Amniotic epithelial cell (primary cell): ENCODE results near the gene CALM3.

ENCODE experiments used
- DNase-seq: peaks from one replicate; pipeline ENCODE4 v3.0.0-alpha.2; 2010; ENCODE audit warnings: low read depth

Gene CALM3

DNA sequence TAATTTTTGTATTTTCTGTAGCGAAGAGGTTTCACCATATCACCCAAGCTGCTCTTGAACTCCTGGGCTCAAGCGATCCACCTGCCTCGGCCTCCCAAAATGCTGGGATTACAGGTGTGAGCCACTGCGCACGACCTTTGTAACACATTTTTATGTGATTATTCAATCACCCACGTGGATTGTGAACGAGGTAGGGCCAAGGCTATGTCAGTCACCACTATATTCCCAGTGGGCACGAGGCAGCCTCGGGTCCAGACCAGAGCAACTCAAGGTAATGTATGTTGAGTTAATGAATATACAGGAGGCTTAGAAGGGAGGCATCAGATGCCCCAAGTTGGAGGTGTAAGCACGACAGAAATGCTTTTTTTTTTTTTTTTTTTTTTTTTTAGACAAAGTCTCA lies 14.8 kb downstream of the CALM3 start:
- DNase-seq, result no peak

DNA sequence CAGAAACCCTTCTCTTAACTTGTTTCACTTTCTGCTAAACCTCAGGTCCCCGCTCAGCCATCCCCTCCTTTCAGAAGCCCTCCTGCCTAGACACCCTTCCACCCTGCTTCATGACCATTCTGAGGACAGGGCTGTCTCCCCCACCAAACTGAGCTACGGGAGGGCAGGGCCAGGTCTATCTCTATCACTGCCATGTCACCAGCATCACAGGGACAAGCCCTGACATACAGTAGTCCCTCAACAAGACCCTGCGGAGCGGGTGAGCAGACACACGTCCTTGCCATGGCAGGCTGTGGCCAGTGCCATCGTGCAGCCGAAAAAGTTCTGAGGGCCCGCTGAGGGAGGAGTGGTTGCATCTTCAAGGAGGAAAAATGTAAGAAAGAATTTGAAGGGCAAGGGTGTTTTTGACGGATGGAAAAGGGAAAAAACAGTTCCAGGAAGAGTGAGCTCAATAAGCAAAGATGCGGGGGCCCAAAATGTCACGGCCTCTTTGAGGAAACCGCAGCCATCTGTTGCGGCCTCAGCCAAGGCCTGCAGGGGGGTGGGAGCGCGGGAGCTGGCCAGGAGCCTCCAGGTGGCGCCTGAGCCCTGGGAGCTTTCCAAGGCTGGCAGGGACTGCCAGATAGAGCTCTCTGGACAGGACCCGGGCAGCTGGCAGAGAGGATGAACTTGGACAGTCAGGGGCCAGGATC lies 15.6 kb downstream of the CALM3 start:
- peak; percentile 76 for DNase-seq

DNA sequence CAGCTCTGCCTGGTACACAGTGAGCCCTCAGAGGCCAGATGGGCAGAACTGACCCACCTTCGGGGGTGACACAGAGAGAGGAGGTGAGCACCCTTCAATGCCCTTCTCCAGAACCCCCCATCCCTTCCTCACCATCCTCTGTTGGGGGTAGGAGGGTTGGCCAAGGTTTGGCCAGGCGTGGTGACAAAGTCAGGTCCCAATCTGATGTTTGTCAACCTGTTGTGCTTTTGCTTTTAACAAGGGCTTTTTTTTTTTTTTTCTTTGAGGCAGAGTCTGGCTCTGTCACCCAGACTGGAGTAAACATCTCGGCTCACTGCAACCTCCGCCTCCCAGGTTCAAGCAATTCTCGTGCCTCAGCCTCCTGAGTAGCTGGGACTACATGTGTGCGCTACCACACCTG lies 16.5 kb downstream of the CALM3 start:
- no peak for DNase-seq

DNA sequence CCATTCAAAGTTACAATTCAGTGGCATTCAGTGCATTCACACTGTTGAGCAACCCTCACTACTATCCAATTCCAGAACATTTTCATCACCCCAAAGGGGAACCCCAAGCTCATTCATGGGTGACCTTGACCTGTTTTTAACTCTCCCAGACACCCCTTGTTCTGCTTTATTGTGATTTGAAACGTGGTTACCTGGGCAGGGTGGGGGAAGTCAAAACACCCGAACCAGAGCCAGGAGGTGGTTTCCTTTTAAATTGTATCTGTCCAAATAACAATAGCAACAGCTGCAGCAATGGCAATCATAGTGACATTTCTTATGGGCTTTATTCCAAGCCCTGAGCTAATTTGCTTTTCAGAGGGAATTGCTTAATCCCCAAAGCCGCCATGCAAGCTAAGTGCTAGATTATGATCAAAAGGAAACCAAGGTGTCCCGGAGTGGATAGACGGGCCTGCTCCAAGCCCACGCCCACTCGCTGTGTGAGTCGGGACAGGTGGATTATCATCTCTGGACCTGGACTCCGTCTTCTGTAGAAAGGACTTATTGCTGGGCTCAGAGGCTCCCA lies 17.6 kb downstream of the CALM3 start:
- no peak for DNase-seq

DNA sequence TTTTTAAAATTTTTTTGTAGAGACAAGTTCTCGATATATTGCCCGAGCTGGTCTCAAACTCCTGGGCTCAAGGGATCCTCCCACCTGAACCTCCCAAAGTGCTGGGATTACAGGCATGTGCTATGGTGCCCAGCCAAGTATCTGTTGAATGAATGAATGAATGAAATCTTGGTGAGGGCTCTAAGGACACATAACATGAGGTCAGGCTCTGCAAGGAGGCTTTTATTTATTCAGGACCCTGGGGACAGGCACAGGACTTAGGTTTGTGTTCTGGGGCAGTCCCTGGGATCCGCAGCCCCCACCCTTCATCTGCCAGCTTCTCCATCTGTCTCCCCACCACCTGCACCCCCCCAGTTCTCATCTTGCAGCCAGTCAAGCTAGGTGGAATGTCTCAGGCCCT lies 19.1 kb downstream of the CALM3 start:
- no peak for DNase-seq

DNA sequence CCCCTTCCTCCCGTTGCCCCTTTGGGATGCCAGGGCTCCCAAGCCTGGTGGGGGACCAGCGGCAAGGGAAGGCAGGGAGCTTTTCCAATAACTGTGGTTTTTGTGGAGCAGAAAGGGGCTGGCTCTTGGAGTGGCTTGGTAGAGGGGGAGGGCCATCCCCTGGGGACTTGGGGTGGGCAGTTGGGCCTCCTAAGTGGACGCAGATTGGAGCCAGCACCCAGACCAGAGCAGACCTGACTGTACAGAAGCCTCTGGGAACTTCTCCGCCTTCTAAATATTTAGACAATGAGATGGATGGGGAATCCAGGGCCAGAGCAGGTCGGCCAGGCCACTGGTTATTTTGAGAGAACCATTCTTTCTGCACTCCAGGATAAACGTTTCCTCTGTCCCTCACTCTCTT lies 19.6 kb downstream of the CALM3 start:
- no peak for DNase-seq

DNA sequence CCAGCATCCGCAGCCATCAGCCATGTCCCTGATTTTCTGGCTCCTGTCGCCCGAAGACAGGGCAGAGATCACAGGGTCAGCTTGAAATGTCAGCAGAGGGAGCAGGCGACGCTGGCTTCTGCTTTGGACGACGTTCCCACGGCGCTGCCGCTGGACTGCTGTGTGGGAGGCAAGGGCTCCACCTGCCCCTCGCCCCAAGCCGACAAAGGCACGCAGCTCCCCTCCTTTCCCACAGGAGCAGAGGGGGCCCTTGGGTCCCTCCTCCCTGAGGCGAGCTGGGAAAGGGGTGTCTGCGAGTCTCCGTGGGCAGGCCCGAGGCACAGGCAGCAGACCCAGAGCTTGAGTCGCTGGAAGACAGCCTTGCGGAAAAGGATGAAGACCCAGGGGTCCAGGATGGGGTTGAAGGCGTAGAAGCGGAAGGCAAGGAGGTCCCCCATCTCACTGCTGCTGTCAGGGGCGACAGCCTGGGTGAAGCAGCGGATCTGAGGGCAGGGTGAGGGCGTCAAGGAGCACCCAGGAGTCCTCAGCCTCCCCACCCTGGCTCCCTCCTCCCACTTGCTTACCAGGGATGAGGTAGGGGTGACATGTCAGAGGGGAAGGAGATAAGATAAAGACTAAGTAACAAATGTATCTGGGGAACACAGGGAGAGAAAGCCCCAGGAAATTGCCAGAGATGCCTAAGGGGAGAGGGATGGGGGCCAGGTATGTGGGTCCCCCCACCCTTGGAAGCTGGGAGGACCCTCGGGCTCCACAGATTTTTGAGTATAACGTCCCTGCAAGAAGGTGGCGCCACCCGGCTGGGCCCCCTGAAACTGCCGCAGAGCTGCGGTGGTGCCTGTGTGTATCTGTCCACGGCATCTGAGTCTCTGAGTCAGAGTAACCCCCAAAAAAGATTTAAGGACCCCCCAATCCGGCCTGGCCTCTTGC lies 20.3 kb downstream of the CALM3 start:
- DNase-seq, result no peak

DNA sequence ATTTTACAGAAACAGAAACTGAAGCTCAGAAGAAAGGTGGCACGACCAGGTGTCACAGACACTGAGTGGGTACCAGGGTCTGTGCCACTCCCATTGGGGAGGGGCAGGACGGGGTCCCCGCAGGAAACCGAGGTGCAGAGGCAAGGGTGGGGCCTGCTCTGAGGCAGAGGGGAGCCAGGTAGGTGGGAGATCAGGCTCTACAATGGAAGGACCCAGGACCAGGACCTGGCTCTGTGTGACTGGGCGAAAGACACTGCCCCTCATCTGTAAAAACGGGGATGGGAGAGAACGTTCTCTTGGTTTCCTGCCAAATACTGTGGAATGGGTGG lies 21.0 kb downstream of the CALM3 start:
- DNase-seq, result no peak

DNA sequence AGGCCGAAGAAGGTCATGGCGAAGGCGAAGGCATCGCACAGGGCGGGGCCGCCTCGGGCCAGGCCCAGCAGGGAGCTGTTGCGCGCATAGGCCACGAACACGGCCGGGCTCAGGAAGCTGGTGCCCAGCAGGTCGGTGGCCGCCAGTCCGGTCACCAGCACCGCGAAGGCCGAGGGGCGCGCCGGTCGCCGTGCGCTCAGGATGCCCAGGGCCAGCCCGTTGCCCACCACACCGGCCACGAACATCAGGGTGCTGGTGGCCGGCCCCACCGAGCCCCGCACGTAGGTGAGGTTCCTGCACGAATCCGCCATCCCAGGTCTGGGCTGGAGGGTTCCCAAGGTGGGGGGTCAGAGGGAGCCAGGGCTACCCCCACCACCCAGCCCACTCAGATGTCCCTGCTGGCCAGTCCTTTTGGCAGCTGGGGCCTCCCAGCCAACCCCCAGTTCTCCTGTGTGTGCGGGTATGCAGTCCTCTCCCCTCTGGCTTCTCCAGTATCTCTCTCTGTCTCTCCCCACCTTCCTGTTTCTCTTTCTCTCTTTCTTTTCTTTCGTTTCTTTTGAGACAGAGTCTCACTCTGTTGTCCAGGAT lies 22.9 kb downstream of the CALM3 start:
- no peak for DNase-seq

DNA sequence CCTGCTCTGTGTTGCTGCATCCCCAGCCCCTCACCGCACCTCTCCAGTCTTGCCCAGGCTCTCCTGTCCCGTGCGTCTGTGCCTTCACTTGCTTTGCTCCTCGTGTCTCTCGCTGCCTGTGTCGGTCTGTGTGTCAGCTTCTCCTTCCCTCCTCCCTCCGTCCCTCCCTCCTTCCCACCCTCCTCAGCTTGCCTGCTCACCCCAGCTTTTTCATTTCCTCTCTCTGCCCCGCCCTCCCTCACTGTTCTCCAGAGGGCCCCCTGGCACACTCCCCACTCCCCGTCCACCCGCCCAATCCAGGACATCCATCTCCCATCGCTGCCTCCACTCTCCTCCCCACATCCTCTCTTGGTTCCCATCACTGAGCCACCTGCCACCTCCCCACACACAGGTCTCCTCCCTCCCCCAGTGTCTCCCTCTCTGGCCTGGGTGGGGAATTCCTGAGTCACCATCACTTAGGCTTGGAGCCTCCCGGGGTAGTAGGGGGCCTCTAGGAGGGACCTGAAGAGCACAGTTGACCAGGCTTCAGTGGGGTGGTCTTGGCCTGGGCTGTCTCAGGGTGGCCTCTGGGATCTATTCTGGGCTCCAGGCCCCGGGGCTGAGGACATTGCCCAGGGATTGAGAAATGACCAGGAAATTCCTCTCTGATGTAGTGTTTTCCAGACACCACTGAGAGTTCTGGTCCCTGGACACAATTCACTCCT lies 24.0 kb downstream of the CALM3 start, which contains the start of gene PTGIR:
Gene PTGIR, minus strand, starts transcription at position 132 of the 704 bp plus-strand sequence. CDS start 864 bp downstream, outside the sequence.
- peak; percentile 76 for DNase-seq

DNA sequence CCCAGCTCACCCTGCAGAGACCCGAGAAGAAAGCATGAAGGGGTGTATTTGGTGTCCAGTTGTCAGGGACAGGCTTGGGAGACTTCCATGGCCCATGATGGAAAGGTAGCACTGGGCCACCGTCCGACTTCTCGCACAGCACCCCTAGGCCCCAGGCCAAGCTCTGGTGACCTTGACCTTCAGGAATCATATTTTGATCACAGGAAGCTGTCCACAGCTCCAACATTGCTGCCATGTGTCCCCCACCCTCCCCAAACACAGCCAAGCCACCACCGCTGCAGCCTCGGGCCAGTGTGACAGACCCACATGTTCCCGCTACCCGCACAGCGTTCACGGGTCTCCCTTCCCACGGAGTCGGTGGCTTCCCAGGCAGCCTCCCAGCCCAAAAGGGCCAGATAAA lies 24.6 kb downstream of the CALM3 start:
- DNase-seq, result no peak

DNA sequence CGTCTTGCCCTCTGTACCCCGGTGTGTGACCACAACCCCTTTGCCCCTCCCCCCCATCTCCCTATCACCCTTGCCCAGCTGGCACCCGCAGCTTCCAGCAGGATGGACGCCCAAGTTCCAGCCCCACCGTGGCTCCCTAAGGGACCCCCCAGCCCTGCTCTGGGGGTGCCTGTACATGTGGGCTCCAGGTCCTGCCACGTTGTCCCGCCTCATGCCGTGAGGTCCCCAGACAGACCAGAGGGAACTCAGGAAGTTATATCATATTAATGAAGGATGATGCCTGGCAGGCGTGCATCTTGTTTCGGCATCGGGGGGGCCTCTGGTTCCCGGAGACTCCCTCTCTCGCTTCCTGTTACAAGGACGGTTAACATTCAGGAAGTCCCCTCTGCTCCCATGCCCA lies 25.3 kb downstream of the CALM3 start:
- DNase-seq, result no peak

DNA sequence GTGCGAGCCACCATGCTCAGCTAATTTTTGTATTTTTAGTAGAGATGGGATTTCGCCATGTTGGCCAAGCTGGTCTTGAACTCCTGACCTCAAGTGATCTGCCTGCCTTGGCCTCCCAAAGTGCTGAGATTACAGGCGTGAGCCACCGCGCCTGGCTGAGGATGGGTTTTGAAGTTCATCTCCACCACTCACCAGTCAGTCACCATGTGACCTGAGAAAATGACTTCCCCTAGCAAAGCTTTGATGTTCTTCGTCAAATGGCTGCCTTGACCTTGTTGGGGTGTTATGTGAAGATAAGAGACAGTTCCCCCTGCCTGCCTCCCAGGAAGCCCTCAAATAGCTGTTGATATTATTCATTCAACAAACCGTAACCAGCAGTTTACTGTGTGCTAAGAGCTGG lies 27.8 kb downstream of the CALM3 start:
- DNase-seq, result peak; percentile 42

DNA sequence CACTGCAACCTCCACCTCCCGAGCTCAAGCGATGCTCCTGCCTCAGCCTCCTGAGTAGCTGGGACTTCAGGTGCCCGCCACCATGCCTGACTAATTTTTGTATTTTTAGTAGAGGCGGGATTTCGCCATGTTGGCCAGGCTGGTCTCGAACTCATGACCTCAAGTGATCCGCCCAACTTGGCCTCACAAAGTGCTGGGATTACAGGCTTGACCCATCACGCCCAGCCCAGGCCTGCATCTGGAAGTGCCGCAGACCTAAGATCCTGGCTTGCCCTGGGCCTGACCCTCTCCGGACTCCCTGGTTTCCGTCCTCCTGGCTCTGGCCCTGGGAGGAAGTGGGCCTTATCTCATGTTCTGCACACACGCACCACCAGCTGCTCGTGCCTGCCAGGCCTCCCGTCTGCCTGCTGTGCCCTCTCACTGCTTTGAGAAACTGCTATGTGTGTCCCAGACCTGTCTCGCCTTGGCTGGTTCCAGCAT lies 28.5 kb downstream of the CALM3 start:
- peak; percentile 81 for DNase-seq

DNA sequence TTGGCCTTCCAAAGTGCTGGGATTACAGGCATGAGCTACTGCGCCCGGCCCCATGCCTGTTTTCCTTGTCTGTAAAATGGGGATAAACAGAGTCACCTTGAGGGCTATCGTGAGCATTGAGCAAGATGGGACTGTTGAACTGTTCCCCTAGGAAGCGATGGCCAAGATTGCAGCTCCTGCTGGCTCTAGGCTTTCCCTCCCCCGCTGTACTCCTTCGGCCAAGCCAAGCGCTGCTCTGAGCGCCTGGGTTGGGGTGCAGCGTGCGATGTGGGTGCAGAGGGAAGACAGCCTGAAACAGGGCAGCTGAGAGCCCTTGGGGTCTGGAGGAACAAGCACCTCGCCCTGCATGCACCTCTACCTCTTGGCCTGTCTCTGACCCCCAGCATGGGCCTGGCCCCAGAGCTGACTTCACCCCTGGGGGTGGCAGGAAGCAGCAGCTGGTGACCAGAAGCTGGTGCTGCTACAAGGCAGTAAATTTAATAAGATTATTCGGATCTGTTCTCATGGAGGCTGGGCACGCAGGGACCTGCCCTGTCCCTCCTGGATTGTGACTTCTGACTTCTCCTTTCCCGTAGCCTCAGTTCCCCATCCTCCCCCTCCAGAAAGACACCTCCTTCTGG lies 29.6 kb downstream of the CALM3 start:
- DNase-seq, result no peak

DNA sequence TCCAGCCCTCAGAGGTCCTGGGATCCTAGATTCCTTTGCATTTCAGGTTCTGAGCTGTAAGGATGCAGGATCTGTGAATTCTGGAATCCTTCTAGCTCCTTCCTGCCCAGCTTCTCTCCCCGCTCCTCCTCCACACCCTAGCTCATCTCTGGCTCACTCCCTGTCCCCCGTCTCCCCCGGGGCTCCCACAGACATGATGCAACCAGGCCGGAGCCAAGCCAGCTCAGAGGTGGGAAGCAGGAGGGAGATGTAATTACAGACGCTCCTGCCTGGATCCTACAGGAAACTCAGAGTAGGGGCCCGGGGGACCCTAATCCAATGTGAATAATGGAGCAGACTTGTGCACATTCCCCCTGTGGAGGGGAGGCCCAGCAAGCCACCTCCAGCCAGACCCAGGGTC lies 30.4 kb downstream of the CALM3 start:
- peak; percentile 88 for DNase-seq

DNA sequence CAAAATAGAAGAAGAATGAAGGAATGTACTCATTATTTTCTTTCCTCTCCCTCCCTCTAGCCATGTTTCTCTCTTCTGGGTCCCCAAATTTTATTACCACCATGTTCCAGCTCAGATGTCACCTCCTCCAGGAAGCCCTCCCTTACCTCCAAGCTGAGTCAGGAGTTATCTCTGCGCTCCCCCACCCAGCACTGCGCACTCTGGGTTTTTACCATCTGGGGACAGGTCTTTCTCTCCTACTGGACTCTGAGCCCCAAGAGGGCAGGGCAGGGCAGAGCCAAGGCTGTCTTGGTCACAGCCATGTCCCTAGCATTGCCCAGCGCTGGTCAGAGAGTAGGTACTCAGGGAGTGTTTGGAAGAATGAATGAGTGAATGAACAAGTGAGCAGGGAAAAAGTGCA lies 32.0 kb downstream of the CALM3 start:
- no peak for DNase-seq

DNA sequence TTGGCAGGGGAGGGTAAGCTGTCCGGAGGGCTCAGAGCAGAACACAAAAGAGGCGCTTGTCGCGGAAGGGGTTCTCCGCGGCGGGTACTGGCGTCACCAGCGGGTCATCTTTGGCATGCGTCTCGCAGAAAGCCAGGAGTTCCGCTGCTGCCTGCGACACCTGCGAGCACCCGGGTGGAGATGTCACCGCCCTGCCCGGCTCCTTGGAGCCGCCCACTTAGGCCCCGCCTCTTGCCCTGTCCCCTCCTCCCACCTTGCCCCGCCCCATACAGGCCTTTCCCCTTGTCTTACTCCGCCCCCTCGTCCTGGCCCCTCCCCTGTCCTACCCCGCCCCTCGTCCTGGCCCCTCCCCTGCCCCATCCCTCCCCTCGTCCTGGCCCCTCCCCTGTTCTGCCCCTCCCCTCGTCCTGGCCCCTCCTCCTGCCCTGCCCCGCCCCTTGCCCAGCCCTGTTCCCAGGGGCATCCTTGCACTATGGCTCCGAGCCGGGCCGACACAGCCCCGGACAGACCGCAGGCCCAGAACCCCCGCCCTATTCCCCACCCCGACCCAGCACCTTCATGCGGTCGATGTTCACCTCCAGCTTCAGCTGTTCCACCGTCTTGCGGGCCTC lies 33.0 kb downstream of the CALM3 start:
- DNase-seq, result peak; percentile 88

DNA sequence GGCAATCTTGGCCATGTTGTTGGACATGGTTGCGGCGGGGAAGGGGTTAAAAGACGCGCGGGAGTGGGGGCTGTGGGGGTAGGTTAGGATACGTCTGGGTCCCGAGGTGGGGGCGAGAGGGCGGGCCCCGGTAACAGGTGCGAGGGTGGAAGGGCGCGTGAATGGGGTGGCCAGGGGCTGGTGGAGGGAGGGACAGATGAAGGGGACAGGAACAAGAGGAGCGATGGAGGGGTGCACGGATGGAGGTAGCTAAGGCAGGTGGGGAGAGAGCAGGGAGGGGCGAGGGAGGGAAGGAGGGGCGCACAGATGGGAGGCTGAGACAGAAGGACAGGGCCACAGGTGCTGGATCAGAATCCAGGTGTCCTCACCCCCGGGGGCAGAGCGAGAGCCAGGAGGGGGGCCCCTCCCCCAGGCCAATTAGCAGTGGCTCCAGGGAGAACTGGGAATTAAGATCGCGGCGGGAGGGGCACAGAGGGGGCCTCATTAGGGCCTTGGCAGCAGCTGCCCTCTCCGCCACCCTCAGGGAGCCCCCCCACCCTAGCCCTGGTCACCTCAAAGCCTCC lies 33.6 kb downstream of the CALM3 start:
- DNase-seq, result no peak

DNA sequence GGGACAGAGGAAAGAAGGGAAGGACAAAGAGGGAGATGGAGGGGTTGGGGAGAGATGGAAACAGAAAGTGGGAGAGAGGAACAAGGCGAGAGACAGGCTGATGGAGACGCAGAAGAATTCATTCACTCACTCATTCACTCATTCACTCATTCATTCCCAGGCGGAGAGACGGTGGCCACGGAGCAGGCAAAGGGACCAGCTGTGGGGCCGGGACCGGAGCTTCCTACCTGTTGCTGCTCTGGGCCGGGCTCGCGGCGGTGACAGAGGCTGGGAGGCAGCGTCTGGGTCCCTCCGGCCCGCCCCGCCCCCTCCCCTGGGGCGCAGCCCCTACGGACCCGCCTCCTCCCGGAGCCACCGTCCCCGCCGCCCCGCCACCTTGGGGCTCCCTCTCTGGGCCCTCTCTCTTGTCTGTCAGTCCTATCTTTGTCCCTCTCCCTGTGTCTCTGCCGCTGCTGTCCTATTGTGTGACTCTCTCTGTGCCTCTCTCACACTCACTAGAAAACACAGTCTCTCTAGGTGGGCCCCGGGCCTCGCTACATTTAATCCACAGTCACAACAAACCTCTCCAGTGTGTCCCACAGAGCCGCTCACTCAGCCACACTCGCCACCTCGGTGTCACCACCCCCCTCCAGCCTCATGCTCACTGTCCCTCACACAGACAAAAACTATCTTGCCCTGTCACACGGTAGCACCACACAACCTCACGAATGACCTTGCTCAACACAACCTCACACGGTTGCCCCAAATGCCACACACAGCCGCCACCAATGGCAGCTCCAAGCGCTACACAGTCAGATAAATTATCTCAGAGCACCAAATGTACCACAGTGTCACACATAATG lies 35.0 kb downstream of the CALM3 start, which contains the start of gene GNG8:
Gene GNG8, minus strand, starts transcription at position 283 of the 842 bp plus-strand sequence. CDS start 1,520 bp downstream, outside the sequence.
- DNase-seq, result no peak
